Calu3 (cell line): ENCODE results near the gene CUL4A. TPM values are rescaled to one million over a fixed set of nuclear protein-coding genes. Genes with fewer than 3 reads are reported as not detected.

ENCODE experiments used
- BruUV-seq: library from RNA; stranded (reverse); fragments of 400-500 nt; replicated peaks from 2 replicates; lab custom pipeline; 2021; lab: Mats Ljungman, UMichigan
- CTCF ChIA-PET: fragments of 300-600 bp; sonication (Branson Sonifier 250); formaldehyde crosslinking; loops from one replicate; lab custom pipeline; 2022; ENCODE audit warnings: antibody characterized with exemption; lab: Charles Lee
- DNase-seq: peaks from one replicate; pipeline ENCODE4 v3.0.0; 2022
- H3K27ac Mint-ChIP-seq: one replicate; pipeline ENCODE4 v1.8.0; 2022; ENCODE audit warnings: mixed read lengths; ENCODE audit not compliant: unreplicated experiment
- H3K27me3 Mint-ChIP-seq: one replicate; pipeline ENCODE4 v1.8.0; 2022; ENCODE audit warnings: mixed read lengths; ENCODE audit not compliant: unreplicated experiment
- H3K36me3 Mint-ChIP-seq: one replicate; pipeline ENCODE4 v1.8.0; 2022; ENCODE audit warnings: mild to moderate bottlenecking, moderate library complexity, mixed read lengths; ENCODE audit not compliant: insufficient read depth, unreplicated experiment
- H3K4me1 Mint-ChIP-seq: one replicate; pipeline ENCODE4 v1.8.0; 2022; ENCODE audit warnings: mild to moderate bottlenecking, low read depth, mixed read lengths; ENCODE audit not compliant: unreplicated experiment
- H3K4me3 Mint-ChIP-seq: one replicate; pipeline ENCODE4 v1.8.0; 2022; ENCODE audit warnings: mild to moderate bottlenecking, low read depth, moderate library complexity, mixed read lengths; ENCODE audit not compliant: unreplicated experiment
- H3K9me3 Mint-ChIP-seq: one replicate; pipeline ENCODE4 v1.8.0; 2022; ENCODE audit warnings: low read depth, mixed read lengths; ENCODE audit not compliant: unreplicated experiment
- intact Hi-C: fragments of 100-400 bp; cut with micrococcal nuclease; formaldehyde crosslinking; loops from one replicate; pipeline ENCODE4 v1.10.0; 2022; ENCODE audit not compliant: unreplicated experiment
- total RNA-seq: library from RNA; stranded (reverse); gene quantifications from 2 replicates; pipeline ENCODE4 v1.2.3, GENCODE V29; 2022
- TF ChIP-seq, protein P1 (sequence below): fragments of 200-600 bp; IDR thresholded peaks from one replicate; pipeline ENCODE4 v1.8.0; 2022; ENCODE audit warnings: antibody characterized with exemption; ENCODE audit not compliant: unreplicated experiment

CUL4A gene
- total RNA-seq, 1 experiment from 2014 or later: 32.1 TPM

DNA sequence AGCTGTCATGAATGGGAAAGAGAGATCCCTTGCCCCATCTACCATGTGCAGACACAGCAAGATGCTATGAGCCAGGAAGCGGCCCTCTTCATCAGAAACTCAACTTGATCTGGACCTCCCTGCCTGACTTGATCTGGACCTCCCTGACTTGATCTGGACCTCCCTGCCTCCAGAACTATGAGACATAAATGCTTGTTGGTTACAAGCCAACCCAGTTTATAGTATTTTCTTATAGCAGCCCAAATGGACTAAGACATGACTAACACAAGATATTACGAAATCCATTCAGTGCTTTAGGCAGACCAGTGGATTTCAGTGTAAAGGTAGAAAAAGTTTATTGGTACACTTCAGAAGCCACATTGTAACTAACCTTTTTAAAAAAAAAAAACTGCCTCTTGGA lies 16.5 kb upstream of the CUL4A start:
- Mint-ChIP-seq H3K36me3 (peaks cover 19% of the 10 kb centered on the region), H3K27ac (no peak overlapping the region)

DNA sequence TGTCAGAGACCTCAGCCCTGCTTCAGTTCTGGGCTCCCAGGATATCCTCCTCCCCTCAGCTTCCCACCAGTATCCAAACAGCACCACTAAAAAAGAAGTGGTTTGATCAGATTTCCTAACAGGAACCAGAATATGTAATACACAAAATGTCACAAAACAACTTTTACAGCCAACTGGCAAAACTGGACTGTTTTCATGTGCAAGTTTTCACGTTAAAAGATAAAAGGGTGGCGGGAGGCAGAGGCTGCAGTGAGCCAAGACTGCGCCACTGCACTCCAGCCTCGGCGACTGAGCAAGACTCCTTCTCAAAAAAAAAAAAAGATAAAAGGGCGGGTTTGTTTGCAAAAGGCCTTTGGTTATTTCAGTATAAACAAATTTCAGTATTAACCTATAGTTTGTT lies 14.1 kb upstream of the CUL4A start:
- no peak for DNase-seq
- Mint-ChIP-seq H3K4me1 (no peaks in the 10 kb centered on the region), H3K9me3 (no peaks in the 10 kb centered on the region), H3K4me3 (no peak overlapping the region), H3K27me3 (no peaks in the 10 kb centered on the region), H3K27ac (no peak overlapping the region), H3K36me3 (peaks cover 5% of the 10 kb centered on the region)
- CTCF ChIA-PET: no interaction called here
- no TSS peak for BruUV-seq
- intact Hi-C loops: no loop called here
- TF ChIP-seq, protein P1, sequence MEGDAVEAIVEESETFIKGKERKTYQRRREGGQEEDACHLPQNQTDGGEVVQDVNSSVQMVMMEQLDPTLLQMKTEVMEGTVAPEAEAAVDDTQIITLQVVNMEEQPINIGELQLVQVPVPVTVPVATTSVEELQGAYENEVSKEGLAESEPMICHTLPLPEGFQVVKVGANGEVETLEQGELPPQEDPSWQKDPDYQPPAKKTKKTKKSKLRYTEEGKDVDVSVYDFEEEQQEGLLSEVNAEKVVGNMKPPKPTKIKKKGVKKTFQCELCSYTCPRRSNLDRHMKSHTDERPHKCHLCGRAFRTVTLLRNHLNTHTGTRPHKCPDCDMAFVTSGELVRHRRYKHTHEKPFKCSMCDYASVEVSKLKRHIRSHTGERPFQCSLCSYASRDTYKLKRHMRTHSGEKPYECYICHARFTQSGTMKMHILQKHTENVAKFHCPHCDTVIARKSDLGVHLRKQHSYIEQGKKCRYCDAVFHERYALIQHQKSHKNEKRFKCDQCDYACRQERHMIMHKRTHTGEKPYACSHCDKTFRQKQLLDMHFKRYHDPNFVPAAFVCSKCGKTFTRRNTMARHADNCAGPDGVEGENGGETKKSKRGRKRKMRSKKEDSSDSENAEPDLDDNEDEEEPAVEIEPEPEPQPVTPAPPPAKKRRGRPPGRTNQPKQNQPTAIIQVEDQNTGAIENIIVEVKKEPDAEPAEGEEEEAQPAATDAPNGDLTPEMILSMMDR: no peak

More for the DNA sequence above, 16.5 kb upstream of the CUL4A start:
- Mint-ChIP-seq H3K27me3 (no peaks in the 10 kb centered on the region), H3K4me1 (no peaks in the 10 kb centered on the region), H3K4me3 (no peak overlapping the region), H3K9me3 (no peaks in the 10 kb centered on the region)
- BruUV-seq: no TSS peak
- no peak for DNase-seq
- intact Hi-C loops: no loop called here
- CTCF ChIA-PET: no interaction called here
- TF ChIP-seq, protein P1: no peak

DNA sequence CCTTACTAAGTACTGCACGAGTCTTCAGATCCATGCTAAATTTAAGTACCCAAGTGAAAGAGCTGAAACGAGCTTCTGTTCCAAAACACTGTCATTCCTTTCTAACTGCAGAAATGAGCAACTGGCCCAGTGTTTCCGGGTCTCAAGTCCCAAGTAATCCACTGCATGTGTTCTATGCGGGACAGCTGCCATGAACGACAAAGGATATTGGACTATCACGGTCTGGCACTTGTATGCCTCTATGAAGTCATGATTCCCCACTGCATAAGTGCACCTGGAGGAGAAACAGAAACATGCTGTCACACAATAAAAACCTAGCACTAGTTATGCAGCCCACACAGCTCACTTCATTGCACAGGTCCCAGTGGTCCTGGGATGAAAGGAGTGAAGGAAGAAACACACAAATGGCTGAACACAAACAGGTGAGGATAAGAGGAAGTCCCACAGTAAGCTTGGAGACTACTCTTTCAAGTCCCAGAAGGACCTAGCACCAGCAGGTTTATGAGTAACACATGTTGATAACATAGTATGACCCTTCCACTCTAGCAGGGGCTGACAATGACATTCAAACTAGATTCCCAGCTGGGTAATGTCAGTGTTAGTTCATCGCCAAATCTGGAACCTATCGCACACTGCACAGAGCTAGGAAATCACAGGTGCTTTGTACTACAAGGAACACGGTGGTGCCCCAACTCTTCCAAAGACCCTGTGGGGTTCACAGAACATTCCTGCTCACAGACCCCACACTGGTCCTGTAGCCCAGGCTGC lies 12.3 kb upstream of the CUL4A start:
- DNase-seq: no peak
- Mint-ChIP-seq H3K36me3 (peaks cover 5% of the 10 kb centered on the region), H3K4me1 (no peaks in the 10 kb centered on the region), H3K27me3 (no peaks in the 10 kb centered on the region), H3K4me3 (no peak overlapping the region), H3K9me3 (no peaks in the 10 kb centered on the region), H3K27ac (no peak overlapping the region)
- BruUV-seq: no TSS peak
- intact Hi-C loops: no loop called here
- TF ChIP-seq, protein P1: no peak
- CTCF ChIA-PET: no interaction called here

DNA sequence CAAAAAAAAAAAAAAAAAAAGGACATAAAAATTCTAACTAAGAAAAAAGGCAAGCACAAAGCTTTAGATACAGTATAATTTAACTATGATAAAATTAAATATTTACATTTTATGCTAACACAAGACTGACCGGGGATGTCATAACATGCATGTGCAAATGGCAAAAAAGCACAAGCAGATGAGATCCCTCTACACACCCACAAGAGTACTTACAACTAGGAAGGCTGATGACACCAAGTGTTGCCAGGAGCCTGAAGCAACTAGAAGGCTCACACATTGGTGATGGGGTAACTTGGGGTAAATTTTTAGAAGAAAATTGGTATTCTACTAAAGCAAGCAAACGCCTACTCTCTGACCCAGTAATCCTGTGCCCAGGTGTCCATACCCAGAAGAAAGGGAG lies 7.6 kb upstream of the CUL4A start:
- CTCF ChIA-PET: no interaction called here
- no peaks in the 10 kb centered on the region for H3K9me3 Mint-ChIP-seq
- BruUV-seq: no TSS peak

More for the DNA sequence above, 7.6 kb upstream of the CUL4A start:
- intact Hi-C loops: no loop called here
- Mint-ChIP-seq H3K4me3 (no peak overlapping the region), H3K27ac (no peak overlapping the region), H3K27me3 (no peaks in the 10 kb centered on the region), H3K4me1 (no peaks in the 10 kb centered on the region), H3K36me3 (peaks cover 5% of the 10 kb centered on the region)
- no peak for DNase-seq
- TF ChIP-seq, protein P1: no peak
